HepG2 (cell line): ENCODE data around the gene IL17C.

Source experiments
- CHD2 ChIP-seq: IDR thresholded peaks from 2 replicates; pipeline ENCODE4 v1.6.1; 2011; ENCODE audit warnings: low read depth, low read length, improper control_type of control experiment
- HMGXB4 ChIP-seq, 2 experiments: sonication (generic) in 1 of 2; formaldehyde crosslinking in 1 of 2; IDR thresholded peaks; 2 replicates each; pipeline versions ENCODE4 v1.4.0 to v1.6.1; 2018 to 2020; ENCODE audit warnings: missing genetic modification reagents in 2 of 2, borderline replicate concordance in 1 of 2, low read depth in 1 of 2, mild to moderate bottlenecking in 1 of 2, missing biosample characterization in 1 of 2
- KAT7 ChIP-seq: IDR thresholded peaks from 2 replicates; pipeline ENCODE4 v1.6.1; 2018; ENCODE audit warnings: borderline replicate concordance, missing compliant biosample characterization
- POLR2A ChIP-seq, 2 experiments: IDR thresholded peaks; 2 replicates each; pipeline ENCODE4 v1.6.1; 2011; ENCODE audit warnings: low read depth in 2 of 2, low read length in 2 of 2, mild to moderate bottlenecking in 1 of 2, moderate library complexity in 1 of 2; ENCODE audit not compliant: insufficient read depth in 1 of 2
- ZNF225 ChIP-seq: sonication (generic); formaldehyde crosslinking; IDR thresholded peaks from 2 replicates; pipeline ENCODE4 v1.4.0; 2020; ENCODE audit warnings: mild to moderate bottlenecking, missing genetic modification reagents
- ZNF777 ChIP-seq: sonication (generic); formaldehyde crosslinking; IDR thresholded peaks from 2 replicates; pipeline ENCODE4 v1.4.0; 2020; ENCODE audit warnings: missing genetic modification reagents

- TF ChIP-seq ZNF225 (CRISPR knock-in tag) (no peak), ZNF777 (no peak), CHD2 (no peak), POLR2A (IDR thresholded peaks at IDR 0.05; ENCODE audit: insufficient read depth in 1 of 2, low read depth in 2 of 2, low read length in 2 of 2) (no peak), HMGXB4 (CRISPR knock-in tag; IDR thresholded peaks at IDR 0.05; ENCODE audit: borderline replicate concordance in 1 of 2, low read depth in 1 of 2) (no peak), KAT7 (CRISPR knock-in tag) (no peak)
Measured at GRCh38 chr16:88657371-88657770, 19.0 kb downstream of the IL17C start.
